GM19395 (cell line): Measurements from ENCODE around the gene WDFY4.

Experiments
- ATAC-seq: cut with Tn5 transposase; IDR thresholded peaks from one replicate; pipeline ENCODE4 v1.9.1; 2021; ENCODE audit warnings: mild to moderate bottlenecking, moderate library complexity; ENCODE audit not compliant: unreplicated experiment

WDFY4 gene

DNA sequence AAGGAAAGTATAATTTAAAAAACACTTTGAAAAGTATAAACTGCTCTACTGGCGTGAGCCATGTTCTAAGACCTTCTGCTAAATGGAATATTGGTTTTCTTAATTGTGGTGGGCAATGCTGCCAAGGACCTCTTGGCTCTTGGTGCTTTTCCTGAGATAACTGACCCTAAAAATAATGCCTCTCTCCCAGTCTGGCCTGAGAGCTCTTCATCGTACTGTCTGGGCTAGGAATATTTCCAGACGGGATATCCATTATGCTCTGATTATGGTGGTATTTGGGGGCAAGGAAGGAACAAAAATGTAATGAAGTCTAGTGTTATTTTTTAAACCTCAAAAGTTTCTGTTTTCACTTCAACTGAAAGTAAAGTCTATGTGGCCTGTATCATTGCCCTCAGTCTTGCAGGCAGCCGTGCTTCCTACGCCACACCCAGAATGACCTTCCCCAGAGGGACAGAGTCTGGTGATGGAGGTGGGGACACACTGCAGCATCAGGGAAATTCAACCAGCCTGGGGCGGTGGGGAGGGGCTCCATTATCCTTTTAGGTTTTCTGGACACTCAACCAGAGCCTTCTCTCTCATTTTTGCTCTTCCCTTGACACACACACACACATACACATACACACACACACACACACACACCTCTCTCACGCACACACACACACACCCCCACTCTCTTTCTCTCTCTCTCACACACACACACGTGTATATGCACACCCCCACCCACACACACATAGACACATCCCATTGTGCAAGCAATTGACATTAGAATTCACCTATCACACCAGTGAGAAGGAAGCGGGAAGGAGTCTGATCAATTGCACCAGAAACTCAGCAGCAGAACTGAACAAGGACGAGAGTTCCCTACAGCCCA, 155.4 kb downstream of the WDFY4 start:
- ATAC-seq = no peak

DNA sequence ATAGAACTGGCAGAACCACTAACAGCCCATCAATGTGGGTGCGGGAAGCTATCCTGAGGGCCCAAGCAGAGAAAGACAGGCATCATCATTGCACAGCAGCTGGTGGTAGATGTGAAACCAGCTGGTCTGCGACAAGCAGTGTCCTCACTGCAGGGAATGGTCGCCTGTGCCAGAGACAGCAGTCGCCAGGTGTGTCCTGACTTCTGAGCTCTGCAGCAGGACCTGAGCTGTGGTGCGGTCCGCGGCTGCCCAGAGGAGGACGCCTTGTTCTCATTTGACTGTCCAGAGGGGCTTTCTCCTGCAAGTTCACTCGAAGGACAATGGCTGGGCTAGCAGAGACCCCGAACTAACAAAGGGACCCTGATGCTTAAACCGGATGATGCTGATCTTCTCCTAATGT, 157.6 kb downstream of the WDFY4 start:
- no peak for ATAC-seq

DNA sequence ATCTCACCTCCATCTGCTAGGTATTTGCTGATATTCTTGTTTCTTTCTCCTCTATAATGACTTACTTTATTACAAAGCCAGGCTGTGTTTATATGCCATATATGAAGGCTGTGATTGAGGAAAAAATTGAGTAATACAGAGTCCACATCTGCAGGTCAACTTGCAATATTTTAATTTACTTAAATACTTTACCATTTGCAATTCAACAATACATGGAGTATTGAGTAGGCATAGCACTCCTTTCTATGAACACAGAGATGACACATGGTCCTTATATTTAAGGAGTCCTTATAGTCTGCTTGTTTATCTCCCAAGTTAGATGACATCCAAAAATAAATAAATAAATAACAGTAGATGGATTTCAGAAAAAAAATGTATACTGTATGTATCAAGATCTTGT, 158.5 kb downstream of the WDFY4 start:
- no peak for ATAC-seq

DNA sequence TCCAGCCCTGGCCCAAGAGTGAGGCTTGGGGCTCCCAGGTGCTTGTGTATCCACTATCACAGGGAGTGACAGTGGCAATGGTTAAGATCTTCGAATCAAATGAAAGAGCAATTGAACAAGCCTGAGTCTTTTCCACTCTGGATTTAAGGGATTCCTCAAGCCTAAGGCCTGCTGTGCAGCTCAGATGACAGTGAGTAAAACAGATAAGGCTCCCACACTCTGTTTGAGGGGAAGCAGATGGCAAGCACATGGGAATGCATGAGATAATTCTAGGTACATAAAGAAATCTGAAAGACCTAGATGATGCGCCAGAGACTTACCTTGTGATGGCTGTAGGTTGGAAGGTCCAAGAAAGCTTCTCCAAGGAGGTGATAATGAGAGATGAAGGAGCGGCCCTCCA, 159.9 kb downstream of the WDFY4 start:
- ATAC-seq = no peak

DNA sequence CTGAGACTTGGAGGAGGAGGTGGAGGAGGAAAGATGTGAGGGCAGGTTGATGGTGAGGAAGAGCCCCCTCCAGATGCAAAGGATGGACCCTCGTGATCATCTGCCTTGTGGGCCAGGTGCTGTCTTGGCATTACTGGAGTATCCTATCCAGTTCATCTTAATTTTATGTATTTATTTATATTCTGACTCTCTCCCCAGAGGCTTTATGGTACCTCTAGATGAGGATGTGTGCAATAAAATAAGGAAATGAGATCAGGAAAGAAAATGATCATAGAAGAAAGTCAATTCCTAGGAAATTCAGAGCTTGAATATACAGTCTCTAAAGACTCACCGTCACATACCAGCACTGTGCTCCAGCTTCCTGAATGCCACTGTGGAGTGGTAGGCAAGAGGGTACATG, 160.8 kb downstream of the WDFY4 start:
- no peak for ATAC-seq

DNA sequence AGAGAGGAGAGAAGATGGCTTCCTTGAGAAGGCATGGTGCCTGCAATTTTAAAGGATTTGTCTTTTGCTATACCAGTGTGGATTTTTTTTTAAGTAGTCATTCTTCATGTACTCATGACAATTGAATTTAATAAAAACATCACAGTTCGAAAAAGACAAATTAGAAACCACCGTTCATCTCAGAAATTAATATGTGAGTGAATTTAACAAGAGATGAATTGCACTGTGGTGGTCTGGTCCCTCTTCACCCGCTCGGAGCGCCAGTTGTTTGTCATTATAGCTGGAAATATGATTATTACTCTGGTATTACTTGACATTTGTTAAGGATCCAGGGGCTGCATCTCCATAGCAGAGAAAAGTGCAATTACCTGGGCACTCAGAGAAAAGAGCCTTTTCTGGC, 163.0 kb downstream of the WDFY4 start:
- no peak for ATAC-seq

DNA sequence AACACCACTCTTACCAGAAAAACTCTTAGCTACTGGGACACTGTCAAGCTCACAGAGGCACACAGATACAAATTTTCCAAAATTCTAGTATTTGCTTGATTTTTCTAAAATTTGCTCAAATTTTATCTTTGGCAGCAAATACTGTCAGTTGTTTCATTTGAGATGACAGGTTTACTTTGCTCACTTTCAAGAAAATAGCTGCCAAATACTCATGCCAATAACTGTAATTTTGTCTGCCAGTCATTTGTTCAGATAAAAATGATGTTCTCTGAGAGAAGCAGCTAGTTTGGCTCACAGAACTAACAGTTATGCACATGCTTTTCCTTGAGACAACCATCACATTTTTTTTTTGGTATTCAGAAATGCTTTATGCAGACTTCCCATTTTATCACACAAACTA, 172.2 kb downstream of the WDFY4 start:
- ATAC-seq = no peak

DNA sequence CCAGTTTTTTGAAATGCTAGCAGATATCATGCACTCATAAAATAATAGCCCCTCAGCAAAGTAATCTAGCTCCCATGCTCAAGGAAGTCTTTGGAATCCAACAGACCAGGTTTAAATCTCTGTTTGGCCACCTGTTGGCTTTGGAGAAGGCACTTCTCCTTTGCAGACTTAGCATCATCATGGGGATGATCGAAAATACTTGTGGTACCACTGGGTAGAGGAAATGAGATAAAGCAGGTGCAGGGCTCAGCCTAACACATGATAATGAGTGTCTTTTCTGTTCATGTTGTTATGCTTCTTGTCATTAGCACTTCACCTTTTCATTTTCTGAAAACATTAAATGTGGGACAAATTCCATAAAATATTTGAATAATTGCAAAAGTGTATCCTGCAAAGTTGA, 187.6 kb downstream of the WDFY4 start:
- ATAC-seq = no peak

DNA sequence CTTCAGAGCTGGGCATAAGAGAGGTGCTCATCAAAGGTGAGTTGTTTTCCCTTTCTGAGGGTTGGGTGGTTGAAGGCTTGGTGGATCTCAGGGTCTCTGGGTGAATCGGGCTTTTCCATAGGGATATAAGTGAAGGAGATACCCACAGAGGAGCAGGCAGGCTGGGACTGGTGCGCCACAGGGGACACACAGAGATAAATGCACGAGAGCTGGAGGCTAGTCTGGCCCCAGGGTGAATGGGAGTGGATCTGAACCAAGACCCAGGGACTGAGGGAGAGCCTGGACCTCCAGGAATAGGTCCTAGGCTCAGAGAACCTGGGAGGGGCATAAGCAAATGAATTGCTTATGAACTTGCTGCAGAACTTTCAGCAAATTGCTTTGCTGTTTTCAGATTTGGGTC, 193.4 kb downstream of the WDFY4 start:
- ATAC-seq = no peak

DNA sequence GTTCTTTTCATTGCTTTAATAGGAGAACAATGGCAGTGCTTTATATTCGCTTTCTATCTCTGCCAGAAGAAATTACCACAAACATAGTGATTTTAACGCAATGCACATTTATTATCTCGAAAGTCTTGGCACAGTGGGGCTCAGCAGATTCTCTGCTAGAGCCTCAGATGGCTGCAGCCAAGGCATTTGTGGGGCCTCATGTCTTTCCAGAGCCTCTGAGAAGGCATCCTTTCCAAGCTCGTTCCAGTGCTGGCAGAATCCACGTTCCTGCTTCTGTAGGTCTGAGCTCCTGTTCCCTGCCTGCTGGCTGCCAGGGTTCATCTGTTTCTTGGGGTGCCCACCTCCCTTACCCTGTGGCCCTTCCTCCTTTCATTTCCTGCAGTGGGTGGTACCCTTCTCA, 194.8 kb downstream of the WDFY4 start:
- no peak for ATAC-seq

DNA sequence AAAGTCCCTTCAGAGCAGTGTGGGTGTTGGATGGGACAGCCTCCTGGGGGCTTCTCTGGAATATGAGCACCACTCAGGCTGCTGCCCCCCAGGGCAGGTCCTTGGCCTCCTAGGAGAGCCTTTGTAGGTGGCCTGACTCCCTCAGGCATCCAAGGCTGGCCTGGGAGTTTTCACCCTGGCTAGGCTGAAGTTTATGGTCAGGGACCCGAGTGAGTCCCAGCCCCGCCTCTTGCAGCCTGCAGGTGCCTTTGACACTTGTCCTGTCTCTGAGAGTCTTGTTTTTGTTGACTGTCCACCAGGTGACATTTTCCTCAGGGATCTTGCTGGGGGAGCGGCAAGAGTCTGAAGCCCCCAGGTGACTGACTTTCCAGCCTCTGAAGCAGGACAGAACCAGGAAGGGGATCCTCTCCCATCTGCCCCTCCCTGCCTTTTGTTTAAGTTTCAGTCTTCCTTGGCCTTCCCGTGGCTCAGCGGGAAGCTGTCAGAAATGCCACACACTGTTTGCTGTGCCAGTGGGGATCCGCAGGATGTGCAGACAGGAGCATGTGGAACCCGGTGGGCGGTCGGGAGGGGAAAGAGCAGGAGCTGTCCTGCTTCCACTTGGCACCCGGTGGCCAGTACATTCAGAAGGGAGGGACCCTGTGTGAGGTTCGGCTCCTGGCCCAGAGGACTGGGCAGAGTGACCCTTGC, 195.5 kb downstream of the WDFY4 start:
- ATAC-seq = no peak

DNA sequence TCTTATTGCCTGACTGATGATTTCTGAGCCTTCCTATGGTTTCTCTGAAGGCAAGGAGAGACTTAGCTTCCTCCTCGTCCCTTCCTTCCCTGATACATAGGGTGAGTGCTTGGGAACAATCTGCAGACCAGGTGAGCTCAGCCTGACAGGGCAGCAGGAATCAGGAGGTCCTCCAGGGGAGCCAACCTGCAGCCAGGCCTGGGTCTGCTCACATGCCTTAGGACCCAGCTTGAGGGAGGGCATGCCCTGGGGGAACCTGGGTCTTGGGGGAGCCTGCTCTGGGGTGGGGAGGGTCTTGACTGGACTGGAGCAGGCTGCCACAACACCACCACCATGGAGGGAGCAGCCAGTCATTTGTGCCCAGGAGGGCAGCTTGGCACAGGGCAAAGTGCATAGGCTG, 197.3 kb downstream of the WDFY4 start:
- no peak for ATAC-seq

DNA sequence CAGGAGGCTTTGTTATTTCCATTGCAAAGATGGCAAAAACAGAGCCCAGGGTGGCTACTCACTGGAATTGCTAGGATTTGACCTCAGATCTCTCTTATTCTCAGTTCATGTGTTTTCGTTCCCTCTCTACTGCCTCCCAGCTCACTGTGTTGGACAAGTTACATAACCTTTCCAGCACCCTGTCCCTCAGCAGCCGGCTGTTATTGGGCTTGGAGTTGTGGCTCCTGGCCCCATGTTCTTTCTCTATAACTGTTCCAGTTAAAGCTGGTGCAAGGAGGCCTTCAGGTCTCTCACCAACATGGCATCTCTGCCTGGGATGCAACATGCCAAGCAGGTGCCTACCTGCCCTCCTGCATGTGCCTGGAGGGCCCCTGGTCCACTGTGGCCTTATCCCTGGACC, 198.2 kb downstream of the WDFY4 start:
- ATAC-seq = no peak

DNA sequence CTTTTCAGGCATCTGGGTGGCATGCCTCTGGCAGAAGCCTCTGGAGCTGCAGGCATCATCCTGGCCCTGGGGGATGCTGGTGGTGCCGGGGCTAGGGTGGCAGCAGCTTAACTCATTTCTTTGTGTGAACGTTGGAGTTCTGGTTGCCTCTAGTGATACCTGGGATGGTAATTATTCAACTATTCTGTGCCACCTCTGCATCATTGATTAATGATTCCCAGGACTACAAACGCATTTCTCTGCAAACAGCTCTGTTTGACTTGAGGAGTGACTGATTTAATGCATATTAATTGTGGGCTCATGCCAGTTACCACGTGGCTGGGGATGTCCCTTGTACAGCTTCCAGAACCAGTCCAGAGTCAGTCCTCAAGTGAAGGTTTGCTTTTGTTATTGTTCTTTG, 199.0 kb downstream of the WDFY4 start:
- no peak for ATAC-seq

DNA sequence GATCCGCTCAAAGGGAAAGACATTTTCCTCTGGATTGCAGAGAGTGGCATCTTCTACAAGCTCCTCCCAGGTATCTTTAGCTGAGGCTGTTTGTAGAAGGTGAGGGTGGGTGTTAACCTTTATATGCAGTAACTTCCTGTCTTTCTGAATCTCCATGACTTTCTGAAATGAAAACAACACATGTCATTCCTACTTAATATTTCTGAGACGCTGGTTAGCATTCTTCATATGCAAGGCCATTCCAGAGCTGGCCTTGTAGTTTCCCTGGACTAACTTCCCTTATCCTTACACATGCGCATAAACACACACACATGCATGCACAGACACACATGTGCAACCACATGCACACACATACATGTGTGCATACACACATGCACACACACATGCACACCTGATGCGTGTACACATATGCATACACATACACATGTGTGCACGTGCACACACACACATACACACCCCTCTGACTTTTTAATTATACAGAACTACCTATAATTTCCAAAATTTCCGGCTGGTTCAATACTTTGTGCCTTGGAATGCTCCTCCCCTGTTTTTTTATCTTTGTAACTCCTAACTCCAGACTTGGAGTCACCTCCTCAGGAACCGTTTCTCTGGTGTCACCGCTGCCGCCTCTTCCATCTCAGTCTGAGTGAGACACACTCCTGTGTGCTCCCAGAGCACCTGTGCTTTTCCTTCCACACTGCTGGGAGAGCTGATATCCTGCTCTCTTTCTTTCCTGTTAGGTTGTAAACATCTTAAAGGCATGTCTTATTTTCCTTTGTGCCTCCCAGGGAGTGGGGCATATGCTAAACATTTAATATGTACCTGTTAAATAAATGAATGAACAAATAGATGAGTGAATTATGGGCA, 199.7 kb downstream of the WDFY4 start:
- no peak for ATAC-seq

DNA sequence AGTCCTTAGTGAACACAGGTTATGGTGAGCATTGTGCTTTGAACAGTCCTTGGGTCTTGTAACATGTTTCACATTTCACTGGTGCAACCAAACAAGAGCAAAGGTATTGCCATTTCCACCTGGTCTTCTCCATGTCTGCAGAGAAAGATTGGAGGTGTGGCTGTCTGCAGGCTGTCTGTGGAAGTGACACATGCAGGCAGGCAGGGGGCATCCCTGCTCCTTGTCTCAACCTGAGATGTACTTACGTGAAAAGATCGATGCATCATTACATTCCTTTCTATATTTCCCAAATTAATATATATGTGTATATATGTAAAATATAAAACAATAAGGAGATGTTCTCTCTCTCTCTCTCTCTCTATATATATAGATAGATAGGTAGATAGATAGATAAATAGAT, 200.7 kb downstream of the WDFY4 start:
- ATAC-seq = no peak

DNA sequence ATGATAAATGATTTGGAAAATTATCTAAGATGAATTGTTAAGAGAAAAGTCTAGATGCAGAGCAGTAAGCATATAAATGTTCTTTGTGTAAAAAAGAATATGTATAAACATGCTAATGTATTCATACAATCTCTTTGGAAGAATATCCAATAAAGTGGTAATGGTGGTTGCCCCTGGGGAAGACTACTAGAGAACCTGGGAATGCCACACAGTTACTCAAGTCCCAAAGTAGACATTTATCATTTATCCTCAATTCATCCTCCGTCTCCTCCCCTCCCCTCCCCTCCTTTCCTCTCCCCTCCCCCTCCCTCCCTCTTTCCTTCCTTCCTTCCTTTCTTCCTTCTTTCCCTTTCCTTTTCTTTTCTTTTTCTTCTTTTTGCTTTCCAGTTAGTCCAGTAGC, 203.3 kb downstream of the WDFY4 start:
- ATAC-seq = no peak

DNA sequence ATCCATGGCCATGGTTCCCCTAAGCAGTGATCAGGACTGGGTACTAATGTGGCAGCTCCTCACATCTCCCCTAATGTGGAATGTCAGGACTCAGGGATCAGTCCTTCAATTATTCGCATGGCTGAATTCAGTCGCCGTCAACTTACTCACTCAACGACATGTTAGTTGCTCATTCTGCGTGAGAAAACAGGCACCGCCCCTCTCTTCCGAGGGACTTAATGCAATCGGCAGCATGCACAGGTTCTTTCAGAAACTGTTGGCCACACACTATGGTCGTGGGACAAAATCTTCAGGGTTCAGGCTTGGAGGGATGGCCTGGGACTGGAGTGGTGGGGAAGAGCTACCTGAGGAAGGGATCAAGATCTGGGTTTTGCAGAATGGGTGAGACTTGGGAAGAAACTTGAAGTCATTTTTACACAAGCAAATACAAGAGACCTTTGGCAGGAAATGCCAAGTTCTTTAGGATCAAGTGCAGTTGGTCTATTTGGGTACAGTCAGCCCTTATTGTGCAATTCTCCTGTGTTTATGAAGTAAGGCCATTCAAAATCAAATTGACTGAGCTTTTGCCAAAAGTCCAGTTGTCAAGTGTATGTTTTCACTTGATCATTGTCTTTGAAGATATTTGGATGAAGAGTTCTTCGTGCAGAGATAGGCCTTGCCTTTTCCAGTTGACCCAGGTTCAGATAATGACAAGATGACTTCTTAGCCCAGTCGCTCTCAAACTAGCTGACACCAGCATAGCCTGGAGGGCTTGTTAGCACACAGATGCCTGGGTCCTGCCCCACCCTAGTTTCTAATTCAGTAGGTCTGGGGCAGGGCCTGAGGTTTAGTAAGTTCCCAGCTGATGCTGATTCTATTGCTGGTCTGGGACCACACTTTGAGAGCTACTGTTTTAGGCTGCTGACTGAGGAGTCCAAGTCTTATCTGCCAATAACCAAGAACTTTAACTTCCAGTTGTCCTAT, 206.5 kb downstream of the WDFY4 start:
- ATAC-seq = no peak

DNA sequence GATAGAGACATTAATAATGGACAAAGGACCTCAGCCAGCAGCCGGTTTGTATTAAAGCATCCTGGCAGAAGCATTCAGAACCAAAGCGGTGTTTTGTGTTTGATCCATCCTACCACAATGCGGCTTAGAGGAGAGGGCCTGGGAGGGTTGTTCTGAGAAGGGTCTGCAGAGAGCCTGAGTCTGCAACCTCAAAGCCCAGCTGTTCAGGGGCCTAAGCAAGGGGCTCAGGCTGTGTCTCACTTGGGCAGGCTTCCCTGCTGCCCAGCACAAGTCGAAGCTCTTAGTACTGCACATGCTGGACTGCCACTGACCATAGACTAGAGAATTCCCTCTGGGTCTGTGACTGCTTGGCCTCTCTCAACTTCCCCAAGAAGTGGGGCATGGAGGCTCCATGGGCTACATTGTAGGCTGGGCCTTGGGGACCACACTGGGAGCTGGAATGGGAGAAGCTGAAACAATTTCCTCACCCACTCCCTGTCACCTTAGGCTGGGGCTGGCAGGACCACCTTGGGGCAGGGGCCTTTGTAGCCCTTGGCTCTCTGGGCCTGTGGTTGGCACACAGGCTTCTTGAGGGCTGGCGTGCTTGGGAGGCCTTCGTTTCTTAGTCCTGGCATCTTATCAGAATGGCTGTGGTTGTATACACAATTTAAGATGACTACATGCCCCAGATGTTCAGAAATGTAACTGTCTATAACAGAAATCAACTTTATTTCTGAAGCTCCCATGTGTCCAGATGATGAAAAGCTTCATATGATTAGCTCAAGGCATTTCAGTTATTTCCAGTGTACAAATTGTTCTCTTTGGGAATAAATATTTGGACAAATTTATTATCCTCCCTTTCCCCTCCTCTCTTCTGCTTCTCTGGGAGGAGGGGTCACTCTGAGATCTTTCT, 210.5 kb downstream of the WDFY4 start:
- ATAC-seq = no peak
